Epithelial cell of proximal tubule (primary cell): ENCODE results near the gene PCP4L1. TPM values are rescaled to one million over a fixed set of nuclear protein-coding genes. Genes with fewer than 3 reads are reported as not detected.

Experiments
- DNase-seq: peaks from one replicate; pipeline ENCODE4 v3.0.0-alpha.2; 2011; ENCODE audit warnings: low read depth
- H3K4me3 ChIP-seq: 2 replicates; pipeline ENCODE4 v1.5.1; 2011; ENCODE audit warnings: low read depth, mild to moderate bottlenecking, low read length
- CTCF ChIP-seq: conservative IDR thresholded peaks from 2 replicates; pipeline ENCODE4 v1.5.1; 2012; ENCODE audit warnings: low read depth, mild to moderate bottlenecking, low read length
- total RNA-seq: library from RNA; depleted of rRNA; stranded (reverse); fragments of >200 nt; gene quantifications from 2 replicates; pipeline ENCODE4 v1.2.3, GENCODE V29; 2015

The PCP4L1 gene
- total RNA-seq, 1 donor from 2014 or later, result 0.35 TPM

GRCh38 chr1:161297415-161297814 is 38.9 kb downstream of the PCP4L1 start:
- no peak for DNase-seq
- TF ChIP-seq CTCF, result no peak
- H3K4me3 ChIP-seq, result no peak overlapping the region

- no peak for DNase-seq
- TF ChIP-seq CTCF, result no peak
- no peak overlapping the region for H3K4me3 ChIP-seq
Measured at GRCh38 chr1:161298116-161298515, 39.6 kb downstream of the PCP4L1 start.

GRCh38 chr1:161299347-161299746 is 40.8 kb downstream of the PCP4L1 start:
- TF ChIP-seq CTCF, result no peak
- no peak overlapping the region for H3K4me3 ChIP-seq
- DNase-seq, result no peak

GRCh38 chr1:161300478-161300877 is 41.9 kb downstream of the PCP4L1 start:
- no peak for DNase-seq
- no peak for TF ChIP-seq CTCF
- H3K4me3 ChIP-seq, result no peak overlapping the region

GRCh38 chr1:161304927-161305866 is 46.7 kb downstream of the PCP4L1 start:
- no peak for TF ChIP-seq CTCF
- no peak for DNase-seq
- H3K4me3 ChIP-seq, result peak overlapping the region; percentile 69

GRCh38 chr1:161305867-161306519 is 47.4 kb downstream of the PCP4L1 start:
- TF ChIP-seq CTCF, result peak; percentile 39
- H3K4me3 ChIP-seq, result peak overlapping the region; percentile 69
- no peak for DNase-seq
